ENCODE measurements around the gene ARMC9. TPM values are rescaled to one million over a fixed set of nuclear protein-coding genes. Genes with fewer than 3 reads are reported as not detected.

ARMC9 gene
- total RNA-seq, 4 donors from 2014 or later, result 0.20 to 7.2 (median 3.2) TPM

GRCh38 chr2:231258701-231259100 is 60.3 kb downstream of the ARMC9 start:
- TF ChIP-seq CTCF (IDR thresholded peaks at IDR 0.05 in 4 of 5, conservative IDR thresholded peaks at IDR 0.05 in 1 of 5) (no peak), POLR2A (IDR thresholded peaks at IDR 0.05) (no peak)
- DNase-seq (no peak), ATAC-seq (no peak)
- Histone ChIP-seq H3K4me1 (no peaks in the 10 kb centered on the region), H3K9me3 (no peaks in the 10 kb centered on the region), H3K36me3 (no peaks in the 10 kb centered on the region), H3K4me3 (no peak overlapping the region), H3K27ac (no peak overlapping the region), H3K27me3 (no peaks in the 10 kb centered on the region)
- intact Hi-C loops (cut with DNase I; ENCODE audit: low total_unique reads), result no loop called here
- in situ Hi-C loops (cut with MboI; ENCODE audit: low sequenced_read_pairs in 4 of 4), result no loop called here

GRCh38 chr2:231259104-231259503 is 60.7 kb downstream of the ARMC9 start:
- H3K4me1 ChIP-seq, result no peaks in the 10 kb centered on the region

GRCh38 chr2:231260442-231261208 is 62.2 kb downstream of the ARMC9 start:
- Histone ChIP-seq H3K27me3 (no peaks in the 10 kb centered on the region), H3K27ac (no peak overlapping the region), H3K36me3 (no peaks in the 10 kb centered on the region), H3K4me3 (no peak overlapping the region), H3K4me1 (no peaks in the 10 kb centered on the region), H3K9me3 (no peaks in the 10 kb centered on the region)
- intact Hi-C loops (cut with DNase I; ENCODE audit: low total_unique reads), result no loop called here
- no peak for ATAC-seq
- DNase-seq, result peak in 1 of 2 donors; percentile 16
- in situ Hi-C loops (cut with MboI; ENCODE audit: low sequenced_read_pairs in 4 of 4), result no loop called here
- TF ChIP-seq CTCF (IDR thresholded peaks at IDR 0.05 in 4 of 5, conservative IDR thresholded peaks at IDR 0.05 in 1 of 5), result no peak
- TF ChIP-seq POLR2A (IDR thresholded peaks at IDR 0.05), result no peak

More at GRCh38 chr2:231259104-231259503, 60.7 kb downstream of the ARMC9 start:
- TF ChIP-seq CTCF (IDR thresholded peaks at IDR 0.05 in 4 of 5, conservative IDR thresholded peaks at IDR 0.05 in 1 of 5), result no peak
- no peak for TF ChIP-seq POLR2A (IDR thresholded peaks at IDR 0.05)
- in situ Hi-C loops (cut with MboI; ENCODE audit: low sequenced_read_pairs in 4 of 4) (no loop called here), intact Hi-C loops (cut with DNase I; ENCODE audit: low total_unique reads) (no loop called here)
- Histone ChIP-seq H3K27ac (no peak overlapping the region), H3K9me3 (no peaks in the 10 kb centered on the region), H3K36me3 (no peaks in the 10 kb centered on the region), H3K4me3 (no peak overlapping the region), H3K27me3 (no peaks in the 10 kb centered on the region)
- DNase-seq (no peak), ATAC-seq (no peak)

- in situ Hi-C loops (cut with MboI; ENCODE audit: low sequenced_read_pairs in 4 of 4), result no loop called here
- TF ChIP-seq CTCF (IDR thresholded peaks at IDR 0.05 in 4 of 5, conservative IDR thresholded peaks at IDR 0.05 in 1 of 5) (no peak), POLR2A (IDR thresholded peaks at IDR 0.05) (no peak)
Observed at GRCh38 chr2:231263118-231263831, 64.8 kb downstream of the ARMC9 start.

More at GRCh38 chr2:231263118-231263831, 64.8 kb downstream of the ARMC9 start:
- intact Hi-C loops (cut with DNase I; ENCODE audit: low total_unique reads), result no loop called here
- DNase-seq, result no peak
- H3K9me3 ChIP-seq, result no peaks in the 10 kb centered on the region
- H3K4me1 ChIP-seq, result no peaks in the 10 kb centered on the region
- no peak overlapping the region for H3K4me3 ChIP-seq
- no peak overlapping the region for H3K27ac ChIP-seq
- H3K36me3 ChIP-seq, result no peaks in the 10 kb centered on the region
- no peak for ATAC-seq
- H3K27me3 ChIP-seq, result no peaks in the 10 kb centered on the region

All from gastrocnemius medialis (tissue), 4 donors.